DMS53 (cell line): ENCODE measurements around the gene CREB5.
"Not testable (repeated sequence)": the region's sequence is repeated elsewhere in the genome, so short reads cannot be mapped to it uniquely, and the experiment has no call there.

Experiments
- DNase-seq: peaks from one replicate; lab custom pipeline; 2025; lab: John Stamatoyannopoulos, UW

Gene CREB5

DNA sequence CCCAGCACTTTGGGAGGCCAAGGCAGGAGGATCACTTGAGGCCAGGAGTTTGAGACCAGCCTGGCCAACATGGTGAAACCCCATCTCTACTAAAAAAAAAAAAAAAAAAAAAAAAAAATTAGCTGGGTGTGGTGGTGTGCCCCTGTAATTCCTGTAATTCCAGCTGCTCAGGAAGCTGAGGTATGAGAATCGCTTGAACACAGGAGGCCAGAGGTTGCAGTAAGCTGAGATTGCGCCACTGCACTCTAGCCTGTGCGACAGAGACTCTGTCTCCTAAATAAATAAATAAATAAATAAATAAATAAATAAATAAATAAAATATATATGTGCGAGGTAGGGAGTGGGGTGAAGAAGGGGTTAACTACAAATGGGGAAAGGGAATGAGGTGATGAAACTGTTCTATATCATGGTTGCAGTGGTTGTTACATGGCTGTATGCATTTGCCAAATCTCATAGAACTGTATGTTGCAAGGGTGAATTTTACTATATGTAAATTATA, 199.1 kb downstream of the CREB5 start:
- not testable (repeated sequence) for DNase-seq

DNA sequence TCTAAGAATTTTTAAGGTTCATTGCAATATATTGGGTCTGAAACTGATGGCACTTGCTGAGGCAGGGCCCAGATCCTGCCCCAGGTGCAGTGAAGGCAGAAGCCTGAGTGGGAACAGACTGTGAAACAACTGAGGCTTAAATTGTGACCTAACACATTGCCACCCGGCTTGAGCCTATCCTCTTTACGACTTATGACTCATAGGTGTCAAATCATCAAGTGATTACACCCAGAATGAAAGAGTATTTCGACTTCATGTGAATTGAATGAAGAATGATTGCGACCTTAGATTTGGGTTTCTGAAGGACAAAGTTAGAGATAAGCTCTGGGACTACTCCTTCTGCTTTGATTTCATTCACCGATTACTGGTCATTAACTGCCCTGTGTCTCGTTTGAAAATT, 200.9 kb downstream of the CREB5 start:
- peak; percentile 55 for DNase-seq

DNA sequence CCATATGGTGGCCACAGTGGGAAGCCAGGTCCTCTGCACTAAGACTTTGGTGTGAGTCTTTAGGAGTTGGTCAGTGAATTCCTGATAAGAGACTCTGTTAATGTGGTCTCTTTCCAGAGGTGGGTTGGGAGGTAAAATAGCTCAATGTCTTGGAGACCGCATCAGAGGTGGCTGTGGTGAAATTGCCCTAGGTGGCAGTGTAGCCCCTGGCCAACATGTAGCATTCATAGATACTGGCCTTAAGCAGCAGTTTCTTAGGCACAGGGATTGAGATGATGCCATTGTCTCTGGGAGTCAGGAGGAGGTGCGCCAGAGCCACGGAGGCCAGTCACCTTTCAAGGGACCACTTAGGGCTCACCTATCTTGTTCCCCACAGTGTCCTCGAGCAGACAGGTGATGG, 202.8 kb downstream of the CREB5 start:
- peak; percentile 50 for DNase-seq

DNA sequence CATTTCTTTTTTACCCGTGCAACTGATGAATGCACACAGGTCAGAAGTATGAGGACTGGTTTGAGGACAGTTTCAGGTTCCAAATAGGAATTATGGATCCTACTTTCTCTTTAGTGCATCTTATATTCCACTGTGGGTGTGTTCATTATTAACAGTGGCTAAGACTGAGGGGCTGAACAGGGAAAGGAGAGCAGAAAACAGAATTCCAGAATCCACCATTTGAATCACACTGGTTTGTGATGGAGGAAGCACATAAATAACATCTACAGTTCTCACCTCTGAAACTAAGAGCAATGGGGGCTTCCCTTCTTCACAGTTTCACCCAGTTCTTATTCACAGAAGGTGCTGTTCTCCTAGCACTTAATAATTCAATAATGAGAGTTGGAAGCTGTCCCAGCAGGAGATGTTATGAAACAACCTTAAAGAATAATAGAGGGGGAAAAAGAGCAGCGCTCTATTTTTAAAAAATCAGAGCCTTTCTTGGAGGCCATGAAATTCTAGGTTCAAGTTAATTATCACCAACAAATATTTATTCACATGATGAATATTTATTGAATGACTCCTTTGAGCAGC, 205.1 kb downstream of the CREB5 start:
- no peak for DNase-seq

DNA sequence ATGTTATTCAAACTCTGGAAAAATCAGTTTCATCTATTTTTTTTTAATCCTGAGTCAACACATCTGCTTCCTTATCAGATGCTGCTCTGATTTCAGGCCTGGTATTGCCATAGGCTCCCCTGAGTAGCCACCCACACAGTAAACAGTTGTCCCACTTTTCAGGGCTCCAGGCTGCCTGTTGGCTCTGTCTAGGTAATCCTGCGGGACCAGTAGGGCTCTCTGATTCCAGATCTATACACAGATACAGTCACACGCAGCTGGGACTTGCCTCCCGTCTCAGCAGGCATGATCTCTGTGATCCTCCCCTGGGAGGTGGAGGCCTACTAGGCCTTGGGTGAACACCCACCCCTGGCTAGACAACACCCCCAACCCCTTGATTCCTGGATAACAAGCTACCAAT, 206.1 kb downstream of the CREB5 start:
- peak; percentile 16 for DNase-seq

DNA sequence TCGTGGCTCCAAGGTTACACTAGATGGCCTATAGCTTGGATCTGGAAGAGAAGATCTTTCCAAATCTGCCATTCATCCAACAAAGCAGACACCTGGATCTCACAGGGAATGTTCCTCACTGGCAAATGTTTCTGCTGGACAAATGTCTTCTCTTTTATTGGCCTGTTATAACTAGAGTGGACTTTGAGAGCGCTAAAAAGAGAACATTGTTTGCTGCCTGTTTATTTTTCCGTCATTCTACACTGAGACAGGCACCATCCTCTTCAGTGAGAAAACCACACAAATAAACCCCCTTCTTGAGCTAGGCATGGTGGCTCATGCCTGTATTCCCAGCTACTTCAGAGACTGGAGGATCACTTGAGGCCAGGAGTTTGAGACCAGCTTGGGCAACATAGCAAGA, 206.9 kb downstream of the CREB5 start:
- DNase-seq = no peak

DNA sequence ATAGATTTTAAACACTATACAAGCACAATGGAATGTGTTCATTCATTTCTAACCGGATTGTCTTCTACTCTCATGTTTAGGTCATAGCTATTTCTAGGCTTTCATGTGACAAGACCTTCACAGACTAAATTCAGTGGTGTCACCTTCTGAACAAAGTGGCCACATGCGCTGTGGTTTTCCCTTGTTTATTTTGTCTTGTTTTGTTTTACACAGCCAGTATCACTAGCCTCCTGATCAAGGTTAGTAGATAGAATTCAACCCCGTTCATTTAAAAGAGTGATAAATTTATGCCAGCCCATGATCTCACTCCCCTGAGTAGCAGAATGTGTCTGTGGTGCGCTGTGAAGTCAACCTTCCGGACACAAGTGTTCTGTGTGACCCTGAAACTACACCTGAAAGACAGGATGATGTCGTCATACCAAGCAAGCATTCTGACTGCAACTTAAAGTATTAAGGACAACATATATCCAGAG, 209.1 kb downstream of the CREB5 start:
- peak; percentile 30 for DNase-seq

DNA sequence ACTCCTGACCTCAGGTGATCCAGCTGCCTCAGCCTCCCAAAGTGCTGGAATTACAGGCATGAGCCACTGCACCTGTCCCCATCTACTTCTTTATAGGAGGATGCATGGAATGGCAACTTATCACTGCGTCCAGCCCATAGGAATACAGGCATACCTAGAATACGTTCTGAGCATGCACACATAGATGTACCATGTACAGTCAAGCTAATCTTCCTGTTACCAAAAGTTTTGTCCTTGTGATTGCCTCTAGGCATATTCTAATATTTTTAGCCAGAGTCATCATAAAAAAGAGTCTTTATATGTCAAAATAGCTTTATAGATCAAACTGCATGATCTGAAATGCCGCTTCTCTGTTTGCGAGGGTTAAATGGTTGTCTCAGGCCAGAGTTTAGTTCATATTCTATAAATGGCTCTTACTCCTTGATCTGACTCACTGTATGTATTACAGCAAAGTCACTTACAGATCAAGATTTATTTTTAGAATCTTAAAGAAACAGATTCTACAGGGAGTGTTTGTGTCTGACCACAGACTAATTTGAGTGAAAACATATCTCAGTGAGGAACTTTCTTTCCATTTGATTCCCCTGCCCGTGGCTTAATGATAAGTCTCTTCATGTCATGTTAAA, 210.9 kb downstream of the CREB5 start:
- DNase-seq = no peak

DNA sequence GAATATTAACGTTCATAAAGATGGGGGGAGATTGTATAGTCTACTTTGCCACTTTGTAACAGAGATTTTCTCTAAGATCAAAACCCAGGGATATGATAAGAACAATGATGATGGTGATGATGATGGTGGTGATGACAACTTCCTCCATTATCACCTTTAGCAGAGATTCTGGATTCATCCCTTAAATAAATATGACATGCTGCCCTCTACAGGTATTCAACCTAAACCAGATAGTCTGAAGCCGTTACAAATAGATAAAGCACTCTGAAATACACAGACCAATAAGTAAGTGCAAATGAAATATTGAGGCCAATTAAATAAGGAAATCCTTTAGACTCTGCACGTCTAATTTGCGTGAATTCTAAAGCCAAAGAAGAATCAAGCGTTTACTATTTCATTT, 211.5 kb downstream of the CREB5 start:
- DNase-seq = peak; percentile 75

DNA sequence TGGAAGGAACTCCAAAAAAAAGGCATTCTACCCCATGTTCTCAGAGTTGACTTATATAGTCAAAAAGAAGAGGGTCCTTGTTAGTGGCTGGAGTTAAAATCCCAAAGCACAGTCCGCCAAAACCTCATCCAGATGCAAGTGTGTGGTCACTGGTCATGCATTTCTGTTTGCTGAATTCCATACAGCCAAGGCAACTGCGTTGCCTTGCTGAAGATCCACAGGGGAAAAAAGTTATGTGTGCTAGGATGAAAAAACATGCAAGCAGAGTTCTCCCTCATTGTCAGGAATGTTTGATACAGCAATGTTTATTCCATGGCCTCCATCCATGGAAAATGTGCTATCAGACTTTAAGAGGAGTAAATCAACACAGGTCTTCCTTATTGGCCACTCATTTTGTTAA, 213.1 kb downstream of the CREB5 start:
- no peak for DNase-seq

DNA sequence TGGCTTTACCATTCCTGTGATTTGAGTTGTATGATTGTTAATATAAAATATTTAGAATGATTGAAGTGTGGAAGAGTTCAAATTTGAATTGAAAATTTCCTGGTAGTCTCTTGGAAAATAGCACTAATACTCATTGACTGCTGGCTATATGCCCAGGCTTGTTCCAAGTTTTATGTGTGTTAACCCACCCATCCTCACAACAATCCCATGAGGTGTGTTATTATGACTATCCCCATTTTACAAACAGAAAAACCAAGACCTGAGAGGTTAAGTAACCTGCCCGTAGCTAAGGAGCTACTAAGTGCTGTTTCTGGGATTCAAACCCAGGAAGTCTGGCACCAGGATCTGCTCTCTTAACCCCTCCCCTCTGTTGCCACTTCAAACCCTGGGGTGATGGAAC, 213.9 kb downstream of the CREB5 start:
- no peak for DNase-seq

DNA sequence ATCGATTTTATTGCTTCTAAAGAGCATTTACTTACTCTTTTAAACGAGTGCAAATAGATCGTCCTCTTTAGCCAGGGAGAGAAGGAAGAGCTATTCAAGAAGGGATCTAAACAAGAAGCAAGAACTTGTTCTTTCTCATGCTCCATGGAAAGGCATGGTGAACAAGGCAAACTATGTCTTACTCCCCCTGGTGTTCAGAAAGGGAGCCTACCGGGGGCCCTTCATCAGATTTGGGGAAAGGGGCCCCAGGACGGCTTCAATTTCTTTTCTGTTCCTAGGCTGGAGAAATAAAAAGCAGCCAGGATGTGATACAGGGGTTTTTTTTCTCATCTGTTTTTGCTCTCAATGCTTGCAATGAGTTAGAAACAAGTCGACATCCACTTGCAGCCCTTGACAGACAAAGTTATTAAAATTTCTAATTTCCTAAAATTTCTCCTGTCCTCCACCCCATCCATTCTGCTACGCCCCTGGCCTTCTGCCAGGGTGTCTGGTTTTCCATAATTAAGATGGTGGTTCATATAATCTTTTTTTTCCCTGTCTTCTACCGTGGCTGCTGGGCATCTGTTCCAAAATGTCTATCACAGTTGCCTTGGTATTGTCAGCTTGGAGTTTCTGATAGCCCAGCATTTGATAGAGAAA, 214.4 kb downstream of the CREB5 start:
- DNase-seq = peak; percentile 85

DNA sequence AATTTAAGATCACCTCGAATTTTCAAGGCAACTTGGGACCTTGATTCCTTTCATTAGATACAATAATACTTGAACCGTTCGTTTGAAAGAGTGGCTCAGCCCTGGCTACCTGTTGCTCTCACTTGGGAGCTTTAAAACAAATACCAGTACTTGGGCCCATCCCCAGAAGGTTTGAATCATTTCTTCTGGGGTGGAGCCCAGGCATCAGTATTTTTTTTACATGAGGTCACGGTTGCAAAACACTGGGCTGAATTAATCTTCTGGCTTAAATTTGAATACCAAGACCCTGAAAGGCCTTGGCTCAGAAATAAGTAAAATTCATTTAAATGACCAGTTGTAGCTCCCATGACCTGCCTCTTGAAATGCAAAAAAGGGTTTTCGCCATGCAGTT, 214.9 kb downstream of the CREB5 start:
- no peak for DNase-seq

DNA sequence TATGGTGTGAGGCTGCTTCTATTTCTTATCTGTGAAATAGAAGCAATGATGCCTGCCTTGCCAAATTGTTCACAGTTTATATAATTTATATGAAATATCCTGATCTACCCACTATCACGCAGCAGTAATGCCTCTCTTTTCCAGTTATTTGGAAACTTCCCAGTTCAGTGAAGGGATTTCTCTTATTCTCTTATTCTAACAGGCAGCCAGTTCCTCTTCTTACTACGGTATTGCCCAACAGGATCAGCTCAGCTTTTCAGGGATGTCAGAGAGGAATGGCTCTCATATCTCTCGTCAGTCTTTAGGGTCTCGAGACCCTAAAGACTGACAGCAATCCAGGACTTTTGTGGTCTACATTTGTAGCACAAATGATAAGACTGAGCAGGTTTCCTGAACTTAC, 215.6 kb downstream of the CREB5 start:
- DNase-seq = peak; percentile 43

DNA sequence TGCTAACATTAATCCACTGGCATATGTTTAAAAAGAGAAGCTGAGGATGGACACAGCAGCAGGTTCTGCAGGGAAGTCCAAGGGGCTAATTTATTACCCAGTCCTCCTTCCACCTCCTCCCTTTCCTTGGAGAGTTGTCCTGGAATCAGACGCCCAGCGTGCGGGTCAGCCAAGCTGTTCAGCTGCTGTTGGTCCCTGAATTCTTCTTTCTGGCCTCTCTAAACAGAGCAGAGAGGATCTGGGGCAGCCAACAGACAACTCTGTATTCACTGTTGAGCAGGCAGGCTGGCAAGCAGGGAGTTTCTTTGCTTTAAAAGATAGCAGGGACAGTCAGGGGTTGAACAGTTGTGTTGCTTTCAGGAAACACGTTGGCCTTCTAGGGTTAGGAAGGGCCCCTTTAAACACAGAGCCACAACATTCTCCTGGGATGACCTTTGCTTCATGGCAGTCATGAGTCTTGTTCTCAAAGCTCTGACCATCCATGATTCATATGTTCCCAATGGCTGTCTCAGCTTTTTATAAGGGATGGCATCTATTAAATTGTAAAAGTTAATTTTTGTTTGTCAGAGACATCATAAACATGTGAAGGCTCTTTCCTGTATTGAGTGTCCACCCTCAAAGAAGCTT, 217.0 kb downstream of the CREB5 start:
- no peak for DNase-seq

DNA sequence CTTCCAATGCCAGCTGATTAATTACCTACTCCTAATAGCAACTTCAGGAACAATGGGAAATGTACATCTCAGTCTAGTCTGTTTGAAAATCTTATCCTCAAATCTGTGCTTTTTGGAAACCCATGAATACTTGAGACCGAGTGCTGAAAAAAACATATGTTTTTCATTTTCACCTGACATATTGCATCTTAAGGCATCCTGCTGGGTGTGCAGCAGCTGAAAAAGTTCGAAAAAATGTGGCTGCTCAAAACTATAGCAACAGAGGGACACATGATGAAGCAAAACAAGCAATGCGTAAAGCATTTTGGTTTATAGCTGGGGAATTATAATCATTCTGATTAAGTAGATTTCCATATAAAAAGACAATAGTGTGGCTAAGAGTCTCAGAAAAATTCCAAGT, 218.0 kb downstream of the CREB5 start:
- DNase-seq = no peak

DNA sequence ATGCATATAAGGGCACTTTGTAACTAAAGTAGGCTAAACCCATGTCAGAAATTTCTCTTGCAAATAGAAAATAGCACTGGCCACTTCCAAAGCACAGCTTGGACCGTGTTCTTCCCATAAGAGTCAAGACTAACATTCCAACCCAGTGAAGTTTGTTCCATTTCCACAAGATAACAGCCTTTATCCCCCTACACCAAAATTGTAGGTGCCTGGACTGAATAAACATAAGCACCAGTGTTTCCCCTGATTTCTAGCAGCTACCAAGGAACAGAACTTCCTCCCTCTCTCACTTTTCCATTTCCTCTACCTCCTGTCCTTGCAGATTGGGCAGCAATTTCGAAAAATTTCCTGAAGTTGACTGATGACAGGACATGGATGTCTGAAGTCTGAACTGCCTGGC, 219.7 kb downstream of the CREB5 start:
- DNase-seq = no peak

DNA sequence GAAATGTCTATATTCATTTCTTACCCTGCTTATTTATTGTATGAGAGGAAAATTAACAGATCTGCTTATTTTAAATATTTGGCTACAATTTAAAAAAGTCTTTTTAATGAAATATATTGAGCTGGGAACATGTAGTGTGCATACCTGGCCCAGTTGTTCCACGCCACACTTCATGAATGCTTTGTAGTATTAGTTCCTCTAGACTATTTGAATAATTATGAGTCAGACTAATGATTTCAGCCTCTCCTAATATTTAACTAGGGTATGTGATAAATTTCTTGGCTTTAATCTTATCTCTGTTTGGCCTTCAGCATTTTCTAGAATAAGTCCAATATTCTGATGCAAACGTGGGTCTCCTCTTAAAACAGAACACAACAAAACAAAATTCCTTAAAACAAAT, 226.6 kb downstream of the CREB5 start:
- DNase-seq = no peak

DNA sequence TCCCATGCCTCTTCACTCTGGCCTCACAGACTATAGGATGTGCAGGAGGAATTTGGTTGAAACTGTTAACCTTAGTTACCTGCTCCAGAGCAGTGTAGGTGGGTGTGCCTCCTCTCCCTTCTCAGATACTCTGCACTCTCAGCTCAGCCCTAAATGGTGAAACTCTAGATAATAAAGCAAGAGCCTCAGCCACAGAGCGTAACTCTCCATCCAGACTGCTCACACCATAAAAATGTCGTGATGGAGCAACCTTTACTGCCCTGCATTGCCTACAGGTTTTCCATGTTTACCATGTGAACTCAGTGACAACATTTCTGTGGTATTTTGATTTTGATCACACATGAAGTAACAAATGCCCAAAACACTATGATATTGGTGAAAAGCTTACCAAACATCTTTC, 227.7 kb downstream of the CREB5 start:
- no peak for DNase-seq

DNA sequence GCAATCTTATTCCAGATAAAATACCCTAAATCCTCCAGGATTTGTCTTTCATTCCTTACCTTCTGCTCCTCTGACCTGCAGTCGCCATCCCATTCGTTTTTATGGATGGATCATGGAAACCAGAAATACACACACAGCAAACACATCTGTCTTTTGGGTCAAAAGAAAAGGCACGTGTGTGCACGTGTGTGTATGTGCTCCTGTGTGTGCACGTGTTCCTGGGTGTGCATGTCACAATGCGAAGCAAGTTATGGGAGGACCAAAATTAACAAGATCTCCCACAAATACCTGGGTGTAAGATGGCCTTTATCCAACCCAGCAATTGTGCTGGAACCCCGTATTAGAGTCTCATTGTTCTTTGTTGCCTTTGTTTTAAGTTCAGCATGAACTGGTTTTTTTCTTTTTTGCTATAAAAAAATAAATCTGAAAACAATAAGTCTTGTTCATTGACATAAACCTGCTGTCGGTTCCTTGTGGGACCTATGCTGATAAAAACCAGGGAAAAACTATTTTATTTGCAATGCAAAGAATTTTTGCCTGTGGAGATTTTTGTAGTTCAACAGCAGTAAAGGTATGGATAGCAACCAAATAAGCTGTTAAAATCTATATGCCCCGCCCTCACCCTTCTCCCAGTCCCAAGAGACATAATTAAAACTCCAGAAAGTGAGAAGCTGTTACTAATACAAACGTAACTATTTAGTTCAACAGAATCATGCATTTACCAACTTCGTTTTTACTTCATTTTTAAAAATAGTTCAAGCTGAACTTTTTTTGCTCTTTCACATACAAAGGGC, 229.6 kb downstream of the CREB5 start:
- DNase-seq = no peak

DNA sequence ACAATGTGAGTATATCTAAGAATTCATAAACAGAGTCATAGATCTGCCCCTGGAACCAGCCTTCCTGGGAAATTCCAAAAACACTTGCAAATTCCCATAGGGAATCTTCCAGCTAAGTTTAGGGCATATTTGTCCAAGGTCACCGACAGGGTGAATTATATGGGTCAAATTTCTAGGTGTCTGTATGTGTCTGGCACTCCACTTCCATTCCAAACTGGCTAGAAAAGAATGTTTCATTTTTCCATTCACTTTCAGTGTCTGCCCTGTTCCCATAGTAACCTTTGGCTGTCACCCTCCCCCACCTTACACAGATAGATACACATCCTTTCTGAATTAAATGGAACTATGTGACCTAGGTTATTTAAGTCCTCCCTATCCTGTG, 230.9 kb downstream of the CREB5 start:
- DNase-seq = peak; percentile 58
